Adrenal gland (tissue), 12 donors: ENCODE data around the gene CLIP4. TPM values are rescaled to one million over a fixed set of nuclear protein-coding genes. Genes with fewer than 3 reads are reported as not detected.

Experiments used
- DNase-seq, 7 donors: peaks; one replicate each; pipeline ENCODE4 v3.0.0-alpha.2; 2019 to 2020
- H3K27ac ChIP-seq, 5 donors: fragments of 200-600 bp; sonication (generic) in 4 of 5; 1 replicate in 3 of 5; 2 replicates in 2 of 5; pipeline versions ENCODE4 v1.5.1 to v1.8.0; 2016 to 2020; ENCODE audit warnings: mild to moderate bottlenecking in 1 of 5
- H3K27me3 ChIP-seq: fragments of 200-600 bp; 2 replicates; pipeline ENCODE4 v1.8.0; 2021
- H3K36me3 ChIP-seq, 2 donors: fragments of 200-600 bp; replicated peaks in 1 of 2; 1 replicate in 1 of 2; 2 replicates in 1 of 2; pipeline versions ENCODE4 v1.5.1 to v1.8.0; 2018 to 2022
- H3K4me1 ChIP-seq, 2 donors: fragments of 200-600 bp; replicated peaks in 1 of 2; 1 replicate in 1 of 2; 2 replicates in 1 of 2; pipeline versions ENCODE4 v1.5.1 to v1.8.0; 2018 to 2021
- H3K4me3 ChIP-seq, 4 donors: fragments of 200-600 bp; sonication (generic) in 3 of 4; one replicate each; pipeline ENCODE4 v1.5.1; 2016 to 2018
- H3K9me3 ChIP-seq, 3 donors: fragments of 200-600 bp; sonication (generic) in 1 of 3; replicated peaks in 1 of 3; 1 replicate in 2 of 3; 2 replicates in 1 of 3; pipeline versions ENCODE4 v1.5.1 to v1.8.0; 2016 to 2021
- CTCF ChIP-seq, 6 experiments: fragments of 450-650 bp in 4 of 6; fragments of 200-600 bp in 2 of 6; sonication (generic) in 1 of 6; IDR thresholded peaks; 1 replicate in 5 of 6; 2 replicates in 1 of 6; pipeline versions ENCODE4 v1.5.1 to v1.8.0; 2016 to 2021; ENCODE audit warnings: antibody characterized with exemption in 6 of 6, mild to moderate bottlenecking in 2 of 6, moderate library complexity in 1 of 6
- POLR2A ChIP-seq, 2 donors: fragments of 450-650 bp; IDR thresholded peaks; one replicate each; pipeline ENCODE4 v1.6.1; 2017; ENCODE audit warnings: antibody characterized with exemption in 2 of 2, mild to moderate bottlenecking in 2 of 2, moderate library complexity in 1 of 2
- WGBS, 4 donors: extraction: QIAGEN DNeasy Blood & Tissue Kit in 2 of 4; methylation state at CpG; one replicate each; pipeline versions ENCODE4 v1.1.5 to v1.1.7; 2013 to 2017; 5-methylcytosine and 5-hydroxymethylcytosine counted together
- intact Hi-C, 2 donors: fragments of 100-400 bp; cut with DNase I; formaldehyde crosslinking; loops; one replicate each; pipeline versions ENCODE4 v1.14.1 to v1.15.0; 2022 to 2023
- polyA plus RNA-seq, 3 donors: library from polyadenylated mRNA; stranded (reverse); fragments of 200-250 nt in 2 of 3; fragments of 350-450 nt in 1 of 3; fragmentation: Illumina TruSeq in 1 of 3; extraction: RNeasy Lipid Tissue Mini Kit (QIAGEN cat#74804) in 1 of 3; gene quantifications; one replicate each; pipeline ENCODE4 v1.2.3, GENCODE V29; 2013 to 2014
- total RNA-seq, 9 donors: library from RNA; depleted of rRNA in 4 of 9; stranded (reverse); fragments of >200 nt in 4 of 9; fragments of 120-200 nt in 1 of 9; fragmentation: NEBNext Ultra II Directional in 1 of 9; extraction: Animal tissue kit (Norgen Biotek cat#: 25700) in 1 of 9; gene quantifications; one replicate each; pipeline versions ENCODE4 v1.1.0 to v1.2.4, GENCODE V29; 2013 to 2023
- donor health status: healthy with polysubstance abuse.
- donor health status: Bipolar disorder and iron deficiency.
- donor health status: DM: yes; HTN: yes; CAD: no.
- donor health status: DM: no; HTN: no; CAD: no.
- donor health status: DM: no; HTN: no; CAD: no.
- donor health status: DM: yes; HTN: yes; CAD: no.

CLIP4 gene
- total and polyA plus RNA-seq, 12 donors = 6.1 to 30.5 (median 16.6) TPM

GRCh38 chr2:29072971-29073725 lies 42.1 kb upstream of the CLIP4 start:
- no peak overlapping the region for H3K4me3 ChIP-seq
- intact Hi-C loops = no loop called here
- no peaks in the 10 kb centered on the region for H3K9me3 ChIP-seq
- H3K27ac ChIP-seq = no peak overlapping the region
- H3K36me3 ChIP-seq = no peaks in the 10 kb centered on the region
- H3K4me1 ChIP-seq = no peaks in the 10 kb centered on the region
- TF ChIP-seq CTCF (IDR thresholded peaks at IDR 0.05) (no peak), POLR2A (IDR thresholded peaks at IDR 0.05) (no peak)
- DNase-seq = peak in 1 of 7 donors; percentile 43
- H3K27me3 ChIP-seq = no peaks in the 10 kb centered on the region
- 82 to 87% (median 84%) methylated on average over 9 to 12 of the region's 12 CpGs for WGBS, 4 donors

- intact Hi-C loops = no loop called here
- no peak overlapping the region for H3K27ac ChIP-seq
- H3K27me3 ChIP-seq = no peaks in the 10 kb centered on the region
- H3K36me3 ChIP-seq = no peaks in the 10 kb centered on the region
- TF ChIP-seq CTCF (IDR thresholded peaks at IDR 0.05) (no peak), POLR2A (IDR thresholded peaks at IDR 0.05) (no peak)
- no peak overlapping the region for H3K4me3 ChIP-seq
- H3K9me3 ChIP-seq = no peaks in the 10 kb centered on the region
- 70 to 82% (median 75%) methylated on average over 4 of the region's 4 CpGs for WGBS, 4 donors
- H3K4me1 ChIP-seq = no peaks in the 10 kb centered on the region
- DNase-seq = peak in 1 of 7 donors; percentile 9
These were observed 41.3 kb upstream of the CLIP4 start for GRCh38 chr2:29073933-29074332.

GRCh38 chr2:29074411-29074810 lies 40.8 kb upstream of the CLIP4 start, which contains the start of gene PCARE:
PCARE (minus strand) TSS chr2:29074523; CDS start chr2:29074261, 262 bp downstream.
- WGBS, 4 donors = 84 to 93% (median 88%) methylated on average over 8 of the region's 8 CpGs
- H3K36me3 ChIP-seq = no peaks in the 10 kb centered on the region
- intact Hi-C loops = no loop called here
- no peaks in the 10 kb centered on the region for H3K9me3 ChIP-seq
- no peaks in the 10 kb centered on the region for H3K27me3 ChIP-seq
- no peak within 1 kb of the TSS for H3K27ac ChIP-seq
- TF ChIP-seq POLR2A (IDR thresholded peaks at IDR 0.05) = no peak
- TF ChIP-seq CTCF (IDR thresholded peaks at IDR 0.05) = no peak
- H3K4me3 ChIP-seq = no peak within 1 kb of the TSS
- peak in 1 of 7 donors; percentile 50 for DNase-seq
- H3K4me1 ChIP-seq = no peaks in the 10 kb centered on the region

- WGBS, 4 donors = 67 to 70% (median 69%) methylated on average over 14 of the region's 14 CpGs
These were observed 39.1 kb upstream of the CLIP4 start for GRCh38 chr2:29075894-29076705.

More at GRCh38 chr2:29075894-29076705, 39.1 kb upstream of the CLIP4 start:
- H3K4me3 ChIP-seq = no peak overlapping the region
- H3K4me1 ChIP-seq = no peaks in the 10 kb centered on the region
- no peaks in the 10 kb centered on the region for H3K9me3 ChIP-seq
- TF ChIP-seq POLR2A (IDR thresholded peaks at IDR 0.05) = no peak
- no peak for TF ChIP-seq CTCF (IDR thresholded peaks at IDR 0.05)
- peak in 1 of 7 donors; percentile 76 for DNase-seq
- no peaks in the 10 kb centered on the region for H3K36me3 ChIP-seq
- H3K27me3 ChIP-seq = no peaks in the 10 kb centered on the region
- H3K27ac ChIP-seq = no peak overlapping the region
- intact Hi-C loops = no loop called here
